GM19240 (cell line): Measurements from ENCODE around the gene HNRNPA0.

Experiments
- DNase-seq: peaks from one replicate; pipeline ENCODE4 v3.0.0; 2011; ENCODE audit warnings: low spot score; ENCODE audit not compliant: insufficient read length

Gene HNRNPA0

DNA sequence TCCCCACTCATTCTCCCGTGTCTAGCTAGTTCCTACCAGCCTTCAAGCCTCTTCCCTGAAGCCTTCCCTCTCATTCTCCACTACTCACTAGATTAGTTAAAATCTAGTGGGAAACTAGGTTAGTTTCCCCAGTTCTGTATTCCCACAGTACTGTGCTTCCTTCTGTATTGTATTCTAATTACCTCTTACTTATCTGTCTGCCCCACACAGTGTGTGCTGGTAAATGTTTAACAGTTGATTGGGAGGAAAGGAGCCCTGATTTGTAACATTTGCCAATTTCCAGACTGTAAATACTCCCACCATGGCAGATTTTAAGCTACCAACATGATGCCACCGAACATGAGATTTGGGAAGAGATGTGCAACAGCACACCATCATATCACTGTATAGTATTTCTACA, 26.5 kb downstream of the HNRNPA0 start:
- DNase-seq = no peak

- DNase-seq = no peak
These were observed 29.9 kb downstream of the HNRNPA0 start for GRCh38 chr5:137724251-137724650.

DNA sequence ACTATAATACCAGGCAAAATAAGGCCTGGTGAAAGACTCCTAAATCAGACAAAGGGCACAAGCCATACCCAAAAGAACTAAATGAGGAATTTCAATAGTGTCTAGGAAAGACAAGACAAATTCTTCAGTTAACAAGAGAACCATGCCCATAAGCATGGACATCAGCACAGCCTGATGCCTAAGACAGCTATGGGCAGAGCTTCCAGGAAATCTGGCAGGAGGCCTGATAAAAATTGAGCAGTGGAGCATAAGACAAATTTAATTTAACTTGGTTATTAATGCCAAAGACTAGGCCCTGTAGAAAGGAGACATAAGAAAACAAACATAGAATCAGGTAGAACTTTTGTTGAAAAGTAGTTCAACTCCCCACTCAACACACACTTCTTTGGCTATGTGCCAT, 35.6 kb downstream of the HNRNPA0 start:
- DNase-seq = no peak

- DNase-seq = no peak
These were observed 37.8 kb downstream of the HNRNPA0 start for GRCh38 chr5:137716337-137716736.

GRCh38 chr5:137715456-137715855, 38.7 kb downstream of the HNRNPA0 start:
- no peak for DNase-seq

DNA sequence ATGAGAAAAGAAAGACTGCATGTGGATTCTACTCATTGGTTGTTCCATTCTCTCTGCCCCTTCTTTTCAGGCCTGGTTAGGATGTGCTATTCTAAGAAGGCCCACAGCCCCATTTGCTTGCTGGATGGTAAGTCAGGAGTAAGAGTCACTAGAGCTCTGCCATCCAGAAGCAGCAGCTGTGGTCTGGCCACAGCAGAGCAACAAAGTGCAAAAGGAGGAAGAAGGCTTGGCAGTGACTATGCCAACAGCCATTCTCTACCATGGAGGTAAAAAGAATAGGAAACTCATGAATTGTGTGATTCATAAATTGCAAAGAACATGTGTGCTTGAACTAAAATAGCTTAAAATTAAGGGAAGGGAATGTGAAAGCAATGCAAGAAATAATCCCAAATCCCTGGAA, 39.2 kb downstream of the HNRNPA0 start:
- DNase-seq = no peak

- no peak for DNase-seq
These were observed 39.7 kb downstream of the HNRNPA0 start for GRCh38 chr5:137714494-137714893.

- DNase-seq = no peak
These were observed 42.0 kb downstream of the HNRNPA0 start for GRCh38 chr5:137712139-137712667.

DNA sequence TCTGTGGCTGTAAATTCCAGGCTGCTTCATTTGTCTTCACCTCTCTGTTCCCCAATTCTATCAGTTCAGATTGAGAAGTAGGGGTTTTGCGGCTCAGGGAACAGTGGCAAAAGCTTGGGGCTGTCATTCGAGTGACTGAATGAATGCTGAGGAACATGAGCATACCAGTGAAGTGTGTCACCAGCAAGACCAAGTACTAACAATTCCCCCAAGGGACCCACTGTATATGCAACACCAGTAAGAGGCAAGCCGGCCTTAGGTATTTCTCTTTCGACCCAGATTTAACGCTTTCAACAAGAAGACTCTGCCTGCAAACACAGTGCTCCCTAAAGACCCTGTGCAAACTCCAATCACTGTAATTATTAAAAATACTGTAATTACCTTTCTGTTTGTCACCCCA, 44.1 kb downstream of the HNRNPA0 start:
- no peak for DNase-seq

DNA sequence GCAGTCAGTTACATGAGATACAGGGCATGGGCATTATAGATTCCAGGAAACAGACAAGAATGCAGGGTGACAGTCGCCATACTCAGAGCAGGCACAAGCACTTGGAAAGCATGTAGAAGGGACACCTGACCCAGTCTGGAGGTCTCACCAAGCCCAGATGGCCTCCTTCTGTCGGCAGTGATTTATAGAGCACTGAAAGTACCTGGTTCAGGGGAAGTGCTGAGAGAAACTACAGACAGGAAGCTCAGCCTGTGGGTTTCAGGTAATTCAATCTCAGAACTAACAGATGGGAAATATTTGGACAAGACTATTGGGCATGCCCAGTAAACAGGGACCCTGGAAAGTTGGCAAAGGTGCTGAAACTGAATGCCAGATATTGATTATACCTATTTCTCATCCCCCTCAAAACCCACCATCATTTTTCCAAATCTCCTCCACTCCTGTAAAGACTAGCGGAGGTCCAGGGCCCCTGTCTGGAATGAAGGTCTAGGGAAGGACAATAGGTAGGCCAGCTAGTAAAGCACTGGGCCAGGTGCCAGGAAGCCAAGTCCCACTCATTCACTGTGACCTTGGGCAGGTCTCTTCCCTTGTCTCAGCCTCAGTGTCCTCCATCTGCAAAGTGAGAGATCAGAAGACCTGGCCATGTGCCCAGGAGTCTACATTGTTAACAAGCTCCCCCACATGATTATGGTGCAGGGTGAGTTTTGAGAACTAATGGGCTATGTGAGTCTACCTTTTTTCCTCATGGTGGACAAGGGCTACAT, 45.2 kb downstream of the HNRNPA0 start:
- DNase-seq = no peak

GRCh38 chr5:137708062-137708461, 46.1 kb downstream of the HNRNPA0 start:
- no peak for DNase-seq

- no peak for DNase-seq
These were observed 47.3 kb downstream of the HNRNPA0 start for GRCh38 chr5:137706841-137707240.

DNA sequence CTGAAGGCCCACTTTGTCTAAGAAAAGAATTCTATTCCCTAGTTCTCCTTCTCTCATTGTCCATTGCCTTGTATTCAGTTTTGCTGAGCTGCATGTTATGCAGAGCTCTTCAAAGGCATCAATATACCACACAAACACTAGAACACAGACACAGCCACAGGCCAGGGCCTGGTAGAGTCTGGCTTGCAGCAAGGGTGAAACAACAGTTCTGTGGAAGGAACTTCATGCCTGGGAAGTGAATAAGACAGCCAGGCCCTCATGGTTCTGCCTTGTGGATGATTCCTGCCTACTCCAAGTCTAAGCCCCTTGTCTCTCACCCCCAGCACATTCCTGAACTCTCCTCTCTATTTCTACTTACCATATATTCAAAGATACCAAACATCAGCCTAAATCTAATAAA, 49.1 kb downstream of the HNRNPA0 start:
- DNase-seq = no peak

GRCh38 chr5:137703565-137703964, 50.6 kb downstream of the HNRNPA0 start:
- DNase-seq = no peak

DNA sequence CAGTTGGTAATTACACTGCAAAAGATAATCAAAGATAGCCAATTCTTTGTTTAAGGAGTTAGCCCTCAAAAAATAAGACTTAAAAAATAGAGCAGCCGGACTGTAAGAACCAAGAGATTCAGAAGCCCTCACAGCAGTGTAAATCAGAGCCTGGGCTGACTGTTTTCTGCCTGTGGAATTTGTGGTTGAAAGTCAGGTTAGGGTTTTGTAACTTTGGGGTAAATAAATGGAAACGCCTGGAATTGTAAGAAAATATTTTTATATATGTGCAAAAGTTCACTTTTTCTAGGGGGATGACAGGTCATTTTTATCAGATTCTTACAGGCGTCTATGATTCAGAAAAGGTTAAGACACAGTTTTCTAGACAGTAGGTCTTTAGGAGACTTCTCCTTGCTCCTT, 53.9 kb downstream of the HNRNPA0 start:
- DNase-seq = no peak

GRCh38 chr5:137699336-137700281, 54.6 kb downstream of the HNRNPA0 start:
- no peak for DNase-seq

- no peak for DNase-seq
These were observed 57.7 kb downstream of the HNRNPA0 start for GRCh38 chr5:137696481-137696880.

DNA sequence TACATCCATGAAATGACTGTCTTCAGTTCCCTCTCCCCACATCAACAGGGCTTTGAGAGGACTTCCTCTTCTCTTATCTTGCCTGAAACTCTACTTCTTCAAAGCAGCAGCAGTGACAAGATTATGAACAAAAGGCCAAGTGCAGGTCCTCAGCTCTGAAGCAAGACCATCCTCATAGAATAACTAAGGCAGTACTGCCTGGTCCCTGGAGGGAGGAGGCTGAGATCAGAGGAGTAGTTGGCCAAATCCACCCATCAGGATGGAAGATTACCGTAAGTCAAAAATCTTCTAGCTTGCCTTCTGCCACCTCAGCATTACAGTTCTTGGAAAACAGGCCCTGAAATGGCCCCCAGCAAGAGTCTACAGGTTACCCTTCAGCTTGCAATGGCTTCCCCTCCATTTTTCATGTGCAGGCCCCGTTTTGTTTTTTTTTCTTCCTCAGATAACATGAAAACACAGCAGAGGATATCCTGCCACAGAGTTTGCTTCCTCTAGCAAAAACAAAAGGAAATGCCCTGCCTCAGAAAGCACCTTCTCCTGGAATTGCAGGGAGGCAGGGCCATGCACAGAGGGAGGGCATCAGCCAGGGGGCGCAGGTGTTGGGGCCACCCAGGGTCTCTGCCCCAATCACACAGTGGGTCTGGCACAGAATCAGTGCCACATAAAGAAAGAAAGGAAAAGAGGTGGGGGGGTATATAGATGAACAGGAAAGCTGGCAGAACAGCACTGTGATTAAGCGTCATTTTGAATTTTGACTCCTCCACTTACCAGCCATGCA, 58.3 kb downstream of the HNRNPA0 start:
- DNase-seq = no peak
